Stimulated activated CD8-positive, alpha-beta memory T cell treated with anti-CD3 and anti-CD28 coated beads, Interleukin-4, amount 100 ng/mL, for 1 hour (primary cell): ENCODE data around the gene KIAA1671.

Source experiments
- DNase-seq, 2 donors: peaks; one replicate each; pipeline ENCODE4 v3.0.0-alpha.2; 2020; ENCODE audit warnings: low read depth in 2 of 2, low spot score in 1 of 2

KIAA1671 gene

DNA sequence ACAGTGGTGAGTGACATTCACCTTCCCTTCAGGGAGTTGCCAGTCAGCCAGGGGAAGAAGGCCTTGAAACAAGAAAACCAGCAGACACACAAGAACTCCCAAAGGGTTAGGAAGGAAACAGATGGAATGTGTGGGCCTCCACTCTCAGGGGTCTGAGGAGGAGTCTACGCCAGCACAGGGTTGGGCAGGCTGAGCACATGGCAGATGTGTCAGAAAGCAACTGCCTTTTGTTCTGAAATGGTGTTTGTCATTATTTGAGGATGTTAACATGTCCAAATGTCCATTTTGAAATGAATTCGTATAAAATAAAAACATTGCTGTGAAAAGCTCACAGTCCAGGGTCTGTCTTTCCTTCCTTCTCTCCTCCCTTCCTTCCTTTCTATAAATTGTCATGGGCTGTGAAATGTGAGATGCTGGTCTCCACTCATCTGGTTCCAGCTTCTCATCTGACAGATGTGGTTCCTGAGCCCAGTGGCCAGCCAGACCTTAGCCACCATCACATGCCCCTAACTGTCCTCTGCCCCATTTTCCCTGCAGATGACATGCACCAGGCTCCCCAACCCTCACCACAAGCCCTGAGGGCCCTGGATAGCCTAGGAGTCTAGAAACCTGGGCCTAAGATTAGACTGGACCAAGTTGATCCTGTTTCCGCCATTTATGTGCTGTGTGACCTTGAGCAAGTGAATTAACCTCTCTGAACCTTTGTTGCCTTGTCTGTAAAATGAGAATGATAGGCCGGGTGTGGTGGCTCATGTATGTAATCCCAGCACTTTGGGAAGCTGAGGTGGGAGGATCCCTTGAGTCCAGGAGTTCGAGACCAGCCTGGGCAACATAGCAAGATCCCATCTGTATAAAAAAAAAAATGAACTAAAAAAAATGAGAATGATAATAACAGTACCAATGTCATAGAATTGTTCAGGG is 190.9 kb downstream of the KIAA1671 start:
- no peak for DNase-seq

GRCh38 chr22:25144522-25144921 is 192.0 kb downstream of the KIAA1671 start:
- DNase-seq = no peak

DNA sequence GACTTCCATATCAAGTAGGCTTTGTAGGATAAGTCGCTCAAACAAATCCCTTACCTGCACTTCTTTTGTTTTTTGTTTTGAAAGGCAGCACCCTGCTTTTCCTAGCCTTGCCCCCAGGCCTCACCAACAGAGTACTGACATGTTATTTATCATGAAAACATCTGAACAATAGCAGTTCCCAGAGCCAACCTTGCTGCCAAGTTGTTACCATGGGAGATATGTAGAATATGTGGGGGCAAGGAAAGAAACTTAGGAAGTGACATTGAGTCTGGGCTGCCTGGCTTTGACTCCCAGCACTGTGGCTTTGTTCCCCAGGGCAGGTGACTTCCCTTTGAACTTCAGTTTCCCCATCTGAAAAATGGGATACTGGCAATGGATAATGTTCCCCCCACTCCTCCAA is 193.8 kb downstream of the KIAA1671 start:
- DNase-seq = no peak

GRCh38 chr22:25146906-25147641 is 194.6 kb downstream of the KIAA1671 start:
- DNase-seq = no peak

DNA sequence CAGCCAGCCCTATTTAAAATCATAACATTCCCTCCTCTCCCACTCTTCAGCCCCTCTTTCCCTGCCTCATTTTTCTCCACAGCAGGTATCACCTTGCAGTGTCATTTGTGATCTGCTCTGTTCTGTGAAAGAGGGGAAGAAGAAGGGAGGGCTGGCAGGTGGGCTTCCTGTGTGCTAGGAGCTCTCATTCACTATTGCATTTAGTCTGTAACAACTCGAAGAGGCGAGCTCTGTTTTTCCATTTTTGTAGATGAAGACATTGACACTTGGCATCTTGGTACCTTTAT is 195.1 kb downstream of the KIAA1671 start:
- DNase-seq = no peak

GRCh38 chr22:25148149-25148691 is 195.7 kb downstream of the KIAA1671 start:
- DNase-seq = no peak

DNA sequence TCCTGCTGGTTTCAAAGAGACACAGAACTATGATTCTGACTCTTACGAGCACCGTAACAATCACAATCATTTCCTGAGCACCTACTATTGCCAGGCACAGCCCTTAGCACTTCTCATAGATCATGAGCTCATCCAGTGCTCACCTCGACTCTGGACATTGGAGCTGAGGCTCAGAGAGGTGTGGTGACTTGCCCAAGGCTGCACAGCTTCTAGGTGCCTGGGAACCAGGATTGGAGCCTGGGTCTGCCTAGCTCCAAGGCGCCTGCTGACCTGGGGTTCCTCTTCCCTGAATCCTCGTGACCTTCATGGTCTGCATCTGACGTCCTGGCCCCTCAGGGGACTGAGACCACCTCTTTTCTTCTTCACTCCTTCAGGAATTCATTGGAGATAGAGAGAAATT is 196.5 kb downstream of the KIAA1671 start:
- no peak for DNase-seq

- DNase-seq = no peak
These were observed 201.6 kb downstream of the KIAA1671 start for GRCh38 chr22:25153961-25154666.

GRCh38 chr22:25154667-25154999 is 202.1 kb downstream of the KIAA1671 start:
- DNase-seq = no peak

- DNase-seq = no peak
These were observed 204.2 kb downstream of the KIAA1671 start for GRCh38 chr22:25156736-25157135.

GRCh38 chr22:25159028-25159427 is 206.5 kb downstream of the KIAA1671 start:
- no peak for DNase-seq

GRCh38 chr22:25160120-25160996 is 207.8 kb downstream of the KIAA1671 start:
- DNase-seq = no peak

DNA sequence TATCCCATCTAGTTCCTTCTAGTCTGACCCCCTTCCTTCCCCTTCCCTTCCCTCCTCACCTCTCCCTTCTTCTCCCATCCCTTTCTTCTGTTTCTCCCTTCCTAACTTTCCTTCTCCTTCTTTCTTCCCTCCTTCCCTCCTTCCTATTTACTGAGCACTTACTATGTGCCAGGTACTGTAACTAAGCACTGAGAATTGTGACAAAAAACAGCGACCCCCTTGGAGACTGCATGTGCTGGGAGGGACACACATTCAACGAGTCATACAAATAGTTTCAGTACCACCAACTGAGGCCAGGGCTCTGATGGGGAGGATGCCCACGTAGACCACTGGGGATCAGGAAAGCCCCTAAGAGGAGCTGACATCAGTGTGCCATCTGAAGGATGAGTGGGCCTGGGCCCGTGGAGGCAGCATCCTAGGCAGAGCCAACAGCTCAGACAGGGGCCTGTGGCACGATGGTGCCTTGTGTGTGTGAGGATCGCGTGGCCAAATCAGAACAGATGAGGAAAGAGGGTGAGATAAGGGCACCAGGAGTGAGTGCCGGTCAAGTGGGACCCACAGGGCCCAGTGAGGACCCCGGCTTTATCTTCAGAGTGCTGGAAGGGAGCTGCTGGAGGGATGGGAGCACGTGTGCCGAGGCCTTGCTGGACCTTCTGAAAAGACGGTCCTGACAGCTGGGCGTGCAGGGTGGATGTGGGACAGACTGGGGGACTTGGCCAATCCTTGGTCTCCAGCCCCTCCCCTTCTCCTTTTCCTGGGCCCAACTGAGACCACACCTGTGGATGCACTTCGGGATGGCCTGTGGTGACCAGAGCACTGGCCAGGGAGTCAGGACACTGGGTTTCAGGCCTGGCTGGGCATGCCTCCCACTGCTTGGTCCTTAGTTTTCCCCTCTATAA is 208.8 kb downstream of the KIAA1671 start:
- DNase-seq = no peak

DNA sequence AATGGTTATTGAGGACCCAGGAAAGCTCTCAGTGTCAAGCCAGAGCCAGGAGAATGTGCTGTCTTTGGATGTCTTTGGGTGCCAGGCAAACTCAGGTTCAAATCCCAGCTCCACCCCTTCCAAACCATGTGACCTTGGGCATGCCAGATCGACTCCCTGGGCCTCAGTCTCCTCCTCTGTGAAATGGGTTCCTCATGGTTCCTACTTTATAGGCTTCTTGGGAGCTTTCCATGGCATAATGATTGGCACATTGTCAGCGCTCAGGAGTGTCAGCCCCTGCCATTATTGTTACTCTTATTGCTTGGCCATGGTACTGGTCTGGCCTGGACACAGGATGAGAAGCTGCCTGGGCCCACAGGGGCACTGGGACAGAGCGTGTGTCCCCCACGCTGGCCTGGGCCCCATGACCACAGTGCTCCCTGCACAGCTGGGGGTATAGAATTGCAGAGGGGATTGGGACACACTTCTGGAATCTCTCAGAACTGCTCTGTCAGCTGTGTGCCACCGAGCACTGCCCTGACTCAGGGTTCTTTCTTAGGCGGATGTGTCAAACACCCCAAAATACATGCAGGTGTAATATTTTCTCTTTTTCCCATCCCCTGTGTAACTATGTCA is 209.5 kb downstream of the KIAA1671 start:
- DNase-seq = no peak

- DNase-seq = no peak
These were observed 210.0 kb downstream of the KIAA1671 start for GRCh38 chr22:25162561-25162960.

GRCh38 chr22:25165785-25166184 is 213.3 kb downstream of the KIAA1671 start:
- no peak for DNase-seq

GRCh38 chr22:25166266-25167040 is 213.9 kb downstream of the KIAA1671 start:
- no peak for DNase-seq

- no peak for DNase-seq
These were observed 214.6 kb downstream of the KIAA1671 start for GRCh38 chr22:25167082-25167481.
